Stimulated activated CD8-positive, alpha-beta memory T cell treated with anti-CD3 and anti-CD28 coated beads, Interleukin-2, amount 100 ng/mL, for 48 hours (primary cell): ENCODE measurements around the gene PEMT.

ENCODE experiments used
- DNase-seq, 2 donors: peaks; one replicate each; pipeline ENCODE4 v3.0.0-alpha.2; 2020; ENCODE audit warnings: low read depth in 2 of 2

Gene PEMT

GRCh38 chr17:17553217-17554195 is 38.0 kb downstream of the PEMT start:
- no peak for DNase-seq

GRCh38 chr17:17552351-17553216 is 38.9 kb downstream of the PEMT start:
- DNase-seq = no peak

- no peak for DNase-seq
These were observed 40.1 kb downstream of the PEMT start for GRCh38 chr17:17551361-17551760.

GRCh38 chr17:17549732-17550366 is 41.7 kb downstream of the PEMT start:
- DNase-seq = no peak

- DNase-seq = no peak
These were observed 43.5 kb downstream of the PEMT start for GRCh38 chr17:17548044-17548443.

GRCh38 chr17:17547210-17547764 is 44.2 kb downstream of the PEMT start:
- no peak for DNase-seq

DNA sequence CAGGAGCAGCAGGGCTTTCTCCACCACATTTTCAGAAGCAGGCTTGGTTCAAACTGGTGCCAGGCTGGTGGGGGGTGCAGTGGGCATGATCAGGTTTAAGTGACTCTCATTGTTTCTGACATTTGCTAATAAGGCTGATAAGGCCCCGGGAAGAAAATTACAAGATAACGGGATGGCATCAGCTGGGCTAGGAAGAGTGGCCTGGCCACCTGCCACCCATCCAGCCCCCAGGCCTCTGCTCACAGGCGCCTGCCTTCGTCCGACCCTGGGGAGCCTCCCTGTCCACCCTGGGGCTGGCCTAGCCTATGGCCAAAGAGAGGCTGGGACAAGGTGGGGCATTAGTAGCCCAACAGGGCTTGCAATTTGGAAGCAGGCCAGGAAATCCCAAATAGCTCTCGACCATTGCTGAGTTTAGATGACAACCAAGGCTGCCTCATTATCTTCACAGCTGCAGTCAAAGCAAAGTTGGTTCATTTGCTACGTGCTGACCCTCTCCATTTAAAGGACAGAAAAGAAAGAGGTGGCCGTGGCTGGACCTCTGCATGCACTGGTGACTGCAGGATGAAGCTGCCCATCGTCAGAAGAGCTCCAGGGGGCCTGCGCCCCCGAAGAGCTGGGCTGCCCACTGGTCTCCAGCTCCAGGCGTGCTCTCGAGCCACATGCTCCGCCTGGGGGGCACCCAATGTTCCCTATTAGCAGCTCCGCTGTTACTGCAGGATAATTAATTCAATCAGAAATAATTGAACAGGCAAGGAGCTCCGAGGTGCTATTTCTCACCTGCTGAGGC is 44.9 kb downstream of the PEMT start:
- DNase-seq = no peak

- no peak for DNase-seq
These were observed 45.5 kb downstream of the PEMT start for GRCh38 chr17:17545984-17546383.

DNA sequence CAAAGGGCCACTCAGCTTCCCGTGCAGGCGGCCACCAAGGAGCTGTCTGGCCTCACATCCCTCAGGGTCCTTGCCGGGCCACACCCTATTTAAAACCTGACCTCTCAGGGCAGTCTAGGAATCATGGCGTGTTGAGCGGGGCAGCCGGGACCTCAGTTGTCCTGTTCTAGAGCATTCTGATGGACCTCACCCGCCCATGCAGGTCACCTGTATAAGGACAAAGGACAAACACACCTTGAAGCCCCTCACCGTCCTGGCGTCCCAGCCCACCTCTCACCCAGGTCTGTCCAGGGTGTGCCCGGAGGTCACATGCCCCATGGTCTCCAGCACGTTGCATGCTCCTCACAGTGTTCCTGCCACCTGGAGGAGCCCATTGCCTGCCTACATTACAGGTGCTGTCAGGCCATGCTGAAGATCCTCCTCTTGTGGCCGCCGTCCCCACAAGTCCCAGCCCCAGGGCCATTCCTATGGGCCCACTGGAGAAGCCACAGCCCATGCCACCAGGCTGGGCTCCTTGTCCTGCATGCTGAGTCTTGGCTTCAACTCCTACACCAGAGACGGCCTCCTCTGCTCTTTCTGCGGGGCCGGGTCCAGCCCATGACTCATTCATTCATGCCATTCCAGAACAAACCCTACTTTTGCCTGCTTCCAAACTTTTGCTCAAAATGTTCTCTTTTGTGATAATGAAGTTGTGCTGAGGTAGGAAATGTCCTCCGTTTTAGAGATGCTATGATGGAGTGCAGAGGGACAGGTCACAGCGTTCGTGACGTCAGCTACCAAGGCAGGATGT is 46.3 kb downstream of the PEMT start:
- DNase-seq = no peak

DNA sequence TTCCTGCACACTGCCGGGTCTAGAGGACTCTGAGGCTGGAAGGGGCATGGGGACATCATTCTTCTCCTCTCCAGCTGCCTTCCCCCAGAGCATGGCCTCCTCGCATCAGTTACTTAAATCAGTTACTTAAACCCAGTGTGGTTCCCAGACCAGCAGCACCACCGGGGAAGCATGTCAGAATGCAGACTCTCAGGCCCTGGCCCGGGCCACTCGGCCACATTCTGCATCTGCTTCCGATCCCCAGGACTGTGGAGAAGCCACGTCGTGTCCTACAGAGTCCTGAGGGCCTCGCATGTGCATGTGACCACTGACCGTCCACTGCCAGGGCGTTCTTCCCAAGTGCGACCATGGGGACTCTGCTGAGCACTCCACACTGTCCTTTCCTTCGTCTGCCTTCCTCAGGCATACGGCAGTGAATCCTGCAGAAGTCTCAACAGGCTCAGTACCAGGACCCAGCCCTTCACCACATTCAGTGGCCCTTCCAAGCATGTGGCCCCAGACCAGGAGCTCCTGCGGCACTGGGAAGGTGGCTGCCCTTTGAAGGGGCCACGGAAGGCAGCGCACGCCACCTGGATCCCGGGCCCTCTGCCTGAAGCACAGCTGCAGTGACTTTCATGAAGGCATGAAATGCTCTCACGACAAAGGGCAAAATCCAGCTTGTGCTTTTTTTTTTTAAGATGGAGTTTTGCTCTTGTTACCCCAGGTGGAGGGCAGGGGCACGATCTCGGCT is 48.4 kb downstream of the PEMT start:
- DNase-seq = no peak

GRCh38 chr17:17541640-17542001 is 49.9 kb downstream of the PEMT start:
- DNase-seq = no peak

DNA sequence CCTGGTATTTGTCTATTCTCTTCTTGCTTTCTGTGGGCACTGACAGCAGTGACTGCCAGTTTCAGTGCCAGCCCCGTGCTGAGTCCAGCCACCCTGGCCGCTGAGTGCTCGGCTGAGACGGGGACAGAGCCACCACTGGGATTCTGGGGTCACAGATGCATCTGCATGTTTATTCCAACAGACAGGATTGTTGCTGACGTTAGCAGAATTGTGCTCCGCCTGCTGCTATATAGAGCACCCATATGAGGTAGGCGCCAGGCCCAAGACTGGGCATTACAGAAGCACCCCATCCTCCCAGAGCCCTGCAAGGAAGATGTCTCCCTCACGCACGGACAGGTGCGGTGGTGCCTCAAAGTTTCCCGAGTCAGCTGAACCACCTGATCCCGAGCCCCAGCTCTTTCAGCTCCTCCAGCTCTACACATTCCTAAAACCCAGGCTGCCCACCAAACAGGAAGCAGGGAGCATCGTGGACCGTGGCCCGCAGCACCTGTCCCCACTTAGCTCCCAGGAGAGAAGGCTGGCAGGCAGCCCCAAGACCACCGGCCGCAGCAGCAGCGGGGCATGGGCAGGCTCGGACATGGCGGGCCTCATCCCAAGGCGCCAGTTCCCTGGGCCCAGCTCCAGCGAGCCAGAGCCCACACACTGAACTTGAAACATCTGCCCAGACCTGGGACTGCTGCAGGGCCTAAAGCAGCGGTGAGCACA is 50.4 kb downstream of the PEMT start:
- DNase-seq = no peak

- DNase-seq = no peak
These were observed 51.1 kb downstream of the PEMT start for GRCh38 chr17:17540278-17540906.

DNA sequence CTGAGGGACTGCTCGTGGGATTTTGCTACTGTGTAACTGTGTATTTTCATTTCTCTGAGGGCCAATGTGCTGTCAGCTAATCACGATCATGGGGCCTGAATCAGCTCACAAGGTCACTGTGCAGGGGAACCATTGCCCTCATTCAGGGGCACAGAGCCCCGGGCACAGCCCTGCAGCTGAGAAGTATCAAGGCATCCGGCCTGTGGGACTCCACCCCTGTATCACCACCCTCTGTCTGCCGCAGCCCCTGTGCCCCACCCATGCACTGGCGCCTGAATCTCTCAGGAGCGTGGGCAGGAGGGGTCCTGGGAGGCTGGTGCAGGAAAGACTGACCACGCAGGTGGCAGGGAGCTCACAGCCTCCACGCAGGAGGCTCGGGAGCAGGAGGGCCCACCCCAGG is 51.9 kb downstream of the PEMT start:
- no peak for DNase-seq

DNA sequence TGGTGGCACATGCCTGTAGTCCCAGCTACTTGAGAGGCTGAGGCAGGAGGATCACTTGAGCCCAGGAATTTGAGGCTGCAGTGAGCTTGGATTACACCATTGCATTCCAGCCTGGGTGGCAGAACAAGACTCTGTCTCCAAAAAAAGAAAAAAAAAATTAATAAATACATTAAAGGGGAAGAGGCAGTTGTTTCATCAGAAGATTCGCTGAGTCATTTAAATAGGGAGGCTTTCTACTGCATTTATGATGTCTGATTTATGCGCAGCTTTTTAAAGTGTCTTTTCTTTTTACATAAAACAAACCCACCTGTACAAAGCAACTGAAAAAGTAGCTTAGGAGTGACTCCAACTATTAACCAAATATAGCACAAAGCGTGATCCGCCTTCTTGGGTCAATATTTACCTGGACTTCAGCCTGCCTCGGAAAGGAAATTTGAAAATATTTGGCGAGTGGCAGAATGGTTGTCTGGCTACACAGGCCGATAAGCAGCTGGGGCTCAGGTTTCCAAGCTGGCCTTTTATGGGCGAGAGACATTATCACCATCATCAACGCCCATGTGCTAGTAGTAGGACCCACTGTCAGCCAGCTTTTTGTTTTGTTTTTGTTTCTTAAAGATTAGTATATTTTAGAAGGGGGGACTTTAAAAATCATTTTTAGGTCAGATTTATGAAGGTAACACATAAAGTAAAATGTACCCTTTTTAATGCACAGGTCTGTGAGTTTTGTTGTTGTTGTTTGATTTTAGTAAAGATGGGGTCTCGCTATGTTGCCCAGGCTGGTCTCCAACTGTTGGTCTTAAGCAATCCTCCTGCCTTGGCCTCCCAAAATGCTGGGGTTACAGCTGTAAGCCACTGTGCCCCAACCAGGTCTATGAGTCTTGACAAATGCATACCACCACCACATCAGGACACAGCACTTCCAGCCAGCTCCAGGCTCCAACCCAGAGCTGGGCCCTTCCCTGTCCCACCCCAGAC is 52.8 kb downstream of the PEMT start:
- DNase-seq = no peak

GRCh38 chr17:17537311-17538099 is 54.0 kb downstream of the PEMT start:
- DNase-seq = no peak
